GM23338 (cell line): ENCODE results near the gene KIFC1.

Source experiments
- CREB1 ChIP-seq: fragments of 250-450 bp; sonication (Bioruptor Pico); IDR thresholded peaks from 2 replicates; pipeline ENCODE4 v1.5.0; 2020; ENCODE audit warnings: low read depth, mild to moderate bottlenecking, moderate library complexity
- EZH2 ChIP-seq: fragments of 200-600 bp; sonication (generic); IDR thresholded peaks from one replicate; pipeline ENCODE4 v1.8.0; 2017; ENCODE audit warnings: antibody characterized with exemption, mild to moderate bottlenecking, low read depth; ENCODE audit not compliant: unreplicated experiment
- EZH2phosphoT487 ChIP-seq: fragments of 200-600 bp; sonication (generic); IDR thresholded peaks from one replicate; pipeline ENCODE4 v1.8.1; 2018; ENCODE audit warnings: antibody characterized with exemption; ENCODE audit not compliant: unreplicated experiment
- JUNB ChIP-seq: IDR thresholded peaks from one replicate; pipeline ENCODE4 v1.6.1; 2016; ENCODE audit warnings: antibody characterized with exemption; ENCODE audit not compliant: unreplicated experiment
- POLR2AphosphoS5 ChIP-seq: IDR thresholded peaks from 2 replicates; pipeline ENCODE4 v1.6.1; 2016; ENCODE audit warnings: antibody characterized with exemption, low read depth
- ZNF114 ChIP-seq: fragments of 250-450 bp; sonication (Bioruptor Pico); IDR thresholded peaks from 2 replicates; pipeline ENCODE4 v1.5.0; 2020; ENCODE audit warnings: mild to moderate bottlenecking, moderate library complexity
- ZNF331 ChIP-seq: fragments of 250-450 bp; sonication (Bioruptor Pico); IDR thresholded peaks from 2 replicates; pipeline ENCODE4 v1.5.0; 2020; ENCODE audit warnings: low read depth, mild to moderate bottlenecking, moderate library complexity
- TF ChIP-seq, protein P1 (sequence below), 2 experiments: fragments of 200-600 bp in 1 of 2; sonication (generic) in 1 of 2; conservative IDR thresholded peaks; 2 replicates each; pipeline versions ENCODE4 v1.5.1 to v1.6.1; 2016 to 2017; ENCODE audit warnings: antibody characterized with exemption in 2 of 2, low read depth in 2 of 2, mild to moderate bottlenecking in 2 of 2, moderate library complexity in 1 of 2
- TF ChIP-seq, protein P2 (sequence below): IDR thresholded peaks from one replicate; pipeline ENCODE4 v1.6.1; 2018; ENCODE audit warnings: antibody characterized with exemption; ENCODE audit not compliant: unreplicated experiment
- TF ChIP-seq, protein P3 (sequence below): IDR thresholded peaks from 2 replicates; pipeline ENCODE4 v1.6.1; 2016; ENCODE audit warnings: antibody characterized with exemption

DNA sequence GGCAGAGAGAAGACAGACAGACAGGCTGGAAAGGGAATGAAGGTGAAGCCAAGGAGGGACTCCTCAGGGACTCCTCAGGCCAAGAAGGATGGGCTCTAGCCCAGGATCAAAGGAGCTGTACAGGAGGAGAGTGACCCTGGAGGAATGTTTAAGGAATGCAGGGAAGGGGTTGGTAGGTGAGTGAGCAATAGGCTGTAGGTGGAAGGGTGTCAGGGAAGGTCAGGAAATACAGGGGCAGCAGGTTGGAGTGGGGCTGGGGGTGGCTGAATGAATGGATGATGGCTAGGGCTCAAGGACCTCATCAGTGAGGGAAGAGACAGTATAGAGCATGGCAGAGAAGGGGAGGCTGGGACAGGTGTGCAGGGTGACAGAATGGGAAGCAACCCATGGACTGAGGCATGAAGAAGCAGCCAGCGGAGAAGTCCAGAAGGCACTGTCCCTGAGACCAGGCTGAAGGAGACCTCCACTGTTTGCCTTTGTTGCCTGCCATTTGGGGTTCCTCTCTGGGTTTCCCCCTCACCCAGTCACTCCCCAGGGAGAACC, 41.4 kb downstream of the KIFC1 start:
- TF ChIP-seq, protein P1, sequence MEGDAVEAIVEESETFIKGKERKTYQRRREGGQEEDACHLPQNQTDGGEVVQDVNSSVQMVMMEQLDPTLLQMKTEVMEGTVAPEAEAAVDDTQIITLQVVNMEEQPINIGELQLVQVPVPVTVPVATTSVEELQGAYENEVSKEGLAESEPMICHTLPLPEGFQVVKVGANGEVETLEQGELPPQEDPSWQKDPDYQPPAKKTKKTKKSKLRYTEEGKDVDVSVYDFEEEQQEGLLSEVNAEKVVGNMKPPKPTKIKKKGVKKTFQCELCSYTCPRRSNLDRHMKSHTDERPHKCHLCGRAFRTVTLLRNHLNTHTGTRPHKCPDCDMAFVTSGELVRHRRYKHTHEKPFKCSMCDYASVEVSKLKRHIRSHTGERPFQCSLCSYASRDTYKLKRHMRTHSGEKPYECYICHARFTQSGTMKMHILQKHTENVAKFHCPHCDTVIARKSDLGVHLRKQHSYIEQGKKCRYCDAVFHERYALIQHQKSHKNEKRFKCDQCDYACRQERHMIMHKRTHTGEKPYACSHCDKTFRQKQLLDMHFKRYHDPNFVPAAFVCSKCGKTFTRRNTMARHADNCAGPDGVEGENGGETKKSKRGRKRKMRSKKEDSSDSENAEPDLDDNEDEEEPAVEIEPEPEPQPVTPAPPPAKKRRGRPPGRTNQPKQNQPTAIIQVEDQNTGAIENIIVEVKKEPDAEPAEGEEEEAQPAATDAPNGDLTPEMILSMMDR (conservative IDR thresholded peaks at IDR 0.05; ENCODE audit: low read depth in 2 of 2): no peak
- TF ChIP-seq EZH2phosphoT487: no peak
- no peak for TF ChIP-seq CREB1 (CRISPR knock-in tag)
- no peak for TF ChIP-seq POLR2AphosphoS5
- TF ChIP-seq, protein P2, sequence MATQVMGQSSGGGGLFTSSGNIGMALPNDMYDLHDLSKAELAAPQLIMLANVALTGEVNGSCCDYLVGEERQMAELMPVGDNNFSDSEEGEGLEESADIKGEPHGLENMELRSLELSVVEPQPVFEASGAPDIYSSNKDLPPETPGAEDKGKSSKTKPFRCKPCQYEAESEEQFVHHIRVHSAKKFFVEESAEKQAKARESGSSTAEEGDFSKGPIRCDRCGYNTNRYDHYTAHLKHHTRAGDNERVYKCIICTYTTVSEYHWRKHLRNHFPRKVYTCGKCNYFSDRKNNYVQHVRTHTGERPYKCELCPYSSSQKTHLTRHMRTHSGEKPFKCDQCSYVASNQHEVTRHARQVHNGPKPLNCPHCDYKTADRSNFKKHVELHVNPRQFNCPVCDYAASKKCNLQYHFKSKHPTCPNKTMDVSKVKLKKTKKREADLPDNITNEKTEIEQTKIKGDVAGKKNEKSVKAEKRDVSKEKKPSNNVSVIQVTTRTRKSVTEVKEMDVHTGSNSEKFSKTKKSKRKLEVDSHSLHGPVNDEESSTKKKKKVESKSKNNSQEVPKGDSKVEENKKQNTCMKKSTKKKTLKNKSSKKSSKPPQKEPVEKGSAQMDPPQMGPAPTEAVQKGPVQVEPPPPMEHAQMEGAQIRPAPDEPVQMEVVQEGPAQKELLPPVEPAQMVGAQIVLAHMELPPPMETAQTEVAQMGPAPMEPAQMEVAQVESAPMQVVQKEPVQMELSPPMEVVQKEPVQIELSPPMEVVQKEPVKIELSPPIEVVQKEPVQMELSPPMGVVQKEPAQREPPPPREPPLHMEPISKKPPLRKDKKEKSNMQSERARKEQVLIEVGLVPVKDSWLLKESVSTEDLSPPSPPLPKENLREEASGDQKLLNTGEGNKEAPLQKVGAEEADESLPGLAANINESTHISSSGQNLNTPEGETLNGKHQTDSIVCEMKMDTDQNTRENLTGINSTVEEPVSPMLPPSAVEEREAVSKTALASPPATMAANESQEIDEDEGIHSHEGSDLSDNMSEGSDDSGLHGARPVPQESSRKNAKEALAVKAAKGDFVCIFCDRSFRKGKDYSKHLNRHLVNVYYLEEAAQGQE: no peak
- TF ChIP-seq ZNF114: no peak
- no peak for TF ChIP-seq ZNF331 (CRISPR knock-in tag)
- TF ChIP-seq EZH2: no peak
- TF ChIP-seq, protein P3, sequence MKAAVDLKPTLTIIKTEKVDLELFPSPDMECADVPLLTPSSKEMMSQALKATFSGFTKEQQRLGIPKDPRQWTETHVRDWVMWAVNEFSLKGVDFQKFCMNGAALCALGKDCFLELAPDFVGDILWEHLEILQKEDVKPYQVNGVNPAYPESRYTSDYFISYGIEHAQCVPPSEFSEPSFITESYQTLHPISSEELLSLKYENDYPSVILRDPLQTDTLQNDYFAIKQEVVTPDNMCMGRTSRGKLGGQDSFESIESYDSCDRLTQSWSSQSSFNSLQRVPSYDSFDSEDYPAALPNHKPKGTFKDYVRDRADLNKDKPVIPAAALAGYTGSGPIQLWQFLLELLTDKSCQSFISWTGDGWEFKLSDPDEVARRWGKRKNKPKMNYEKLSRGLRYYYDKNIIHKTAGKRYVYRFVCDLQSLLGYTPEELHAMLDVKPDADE: no peak
- no peak for TF ChIP-seq JUNB
